ENCODE results near the gene KIFC3.
"Not testable (repeated sequence)": the region's sequence is repeated elsewhere in the genome, so short reads cannot be mapped to it uniquely, and the experiment has no call there.

The KIFC3 gene

DNA sequence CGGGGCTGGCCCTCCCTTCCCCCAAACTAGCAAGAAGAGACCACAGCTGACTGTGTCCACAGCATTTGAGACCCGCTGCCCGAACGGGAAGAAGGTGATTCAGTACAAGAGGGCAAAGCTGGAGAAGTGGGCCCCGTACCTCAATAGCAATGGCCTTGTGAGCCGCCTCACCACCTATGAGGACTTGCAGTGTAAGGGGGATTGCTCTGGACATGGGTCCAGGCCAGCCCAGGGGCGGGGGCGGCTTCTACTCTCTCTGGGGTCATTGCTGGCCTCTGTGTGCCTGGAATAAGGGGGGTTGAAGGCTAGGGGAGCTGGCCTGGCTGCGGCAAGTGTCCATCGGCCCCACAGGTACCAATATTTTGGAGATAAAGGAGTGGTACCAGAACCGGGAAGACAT lies 79.6 kb downstream of the KIFC3 start:
- no peak for DNase-seq (ENCODE audit: low read depth)

DNA sequence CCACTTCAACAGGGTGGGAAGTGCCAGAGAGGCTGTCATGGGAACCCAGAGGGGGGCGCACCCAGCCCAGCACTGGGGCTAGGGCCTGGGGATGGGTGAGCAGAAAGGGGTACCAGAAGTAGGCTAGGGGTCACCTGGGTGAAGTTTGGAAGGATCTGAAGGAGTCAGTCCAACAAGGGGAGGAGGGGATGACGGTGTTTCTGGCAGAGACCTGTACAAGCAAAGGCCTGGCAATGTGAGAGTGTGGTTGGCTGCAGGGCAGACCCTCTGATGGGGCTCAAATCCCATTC lies 80.1 kb downstream of the KIFC3 start:
- DNase-seq (ENCODE audit: low read depth) = no peak

DNA sequence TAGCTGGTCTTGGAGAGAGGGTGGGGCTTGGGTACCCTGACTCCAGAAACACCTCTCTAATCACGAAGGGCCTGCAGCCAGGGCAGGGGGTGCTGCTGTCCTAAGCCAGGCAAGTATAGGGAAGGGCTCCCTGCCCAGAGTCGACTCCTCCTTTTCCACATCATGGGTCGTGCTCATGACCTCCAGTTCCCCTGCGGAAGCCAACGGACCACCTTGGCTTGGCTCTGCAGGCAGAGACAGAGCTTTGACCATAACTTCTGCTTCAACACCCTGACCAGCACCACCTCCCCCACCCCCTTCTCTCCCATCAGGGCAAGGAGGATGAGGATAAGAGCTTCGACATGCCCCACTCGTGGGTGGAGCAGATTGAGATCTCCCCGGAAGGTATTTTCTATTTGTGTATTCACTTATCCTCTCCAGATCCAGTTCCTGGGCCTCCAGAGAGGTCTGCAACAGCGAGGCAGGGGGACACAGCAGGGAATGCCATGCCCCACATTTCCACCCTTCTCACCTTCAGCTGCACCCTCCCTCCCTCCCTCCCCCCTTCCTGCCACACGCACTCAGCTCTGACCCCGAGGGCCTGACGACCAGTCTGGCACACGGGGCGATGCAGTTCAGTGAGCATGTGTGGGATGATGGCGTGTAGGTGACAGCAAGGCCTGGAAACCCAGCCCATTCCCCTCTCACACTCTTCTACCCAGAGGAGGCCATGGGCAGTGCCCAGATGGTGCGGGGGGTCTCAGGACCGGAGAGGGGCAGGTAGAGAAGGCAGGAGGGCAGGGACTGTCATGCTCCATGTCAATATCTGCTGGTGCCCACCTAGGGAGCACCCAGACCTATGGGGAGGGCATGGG lies 80.7 kb downstream of the KIFC3 start:
- no peak for DNase-seq (ENCODE audit: low read depth)

DNA sequence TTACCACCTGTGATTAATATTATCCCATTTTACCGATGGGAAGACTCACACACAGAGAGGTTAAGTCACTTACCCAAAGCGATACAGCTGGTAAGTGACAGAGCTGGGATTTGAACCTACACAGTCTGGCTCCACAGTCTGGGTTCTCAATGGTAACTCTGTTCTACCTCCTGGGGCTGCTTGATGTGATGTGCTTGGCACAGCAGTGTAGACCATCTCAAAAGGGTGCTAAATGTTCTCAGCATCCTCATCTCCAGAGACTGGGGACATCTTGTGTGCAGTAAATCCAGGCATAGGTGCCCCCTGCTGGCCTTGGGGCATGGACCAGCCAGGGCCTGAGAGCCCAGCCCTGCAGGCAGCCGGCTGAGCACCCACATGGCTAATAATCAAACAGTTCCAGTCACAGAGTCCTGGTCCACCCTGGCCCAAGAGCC lies 82.1 kb downstream of the KIFC3 start:
- DNase-seq (ENCODE audit: low read depth) = peak; percentile 21

DNA sequence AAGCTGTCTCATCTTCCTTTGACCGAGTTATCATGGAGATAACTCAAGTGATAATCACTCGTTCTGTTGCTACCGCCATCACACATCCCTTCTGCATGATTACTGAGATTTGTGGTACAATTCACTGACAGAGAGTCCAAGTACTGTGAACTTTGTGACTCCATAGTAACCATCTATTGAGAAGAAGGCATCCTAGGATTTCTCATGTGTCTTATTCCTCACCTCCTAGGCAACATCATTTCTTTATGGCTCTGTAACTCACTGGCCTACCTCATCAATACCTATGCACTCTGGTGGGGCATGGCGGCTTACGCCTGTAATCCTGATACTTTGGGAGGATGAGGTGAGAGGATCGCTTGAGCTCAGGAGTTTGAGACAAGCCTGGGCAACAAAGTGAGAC lies 88.2 kb downstream of the KIFC3 start:
- no peak for DNase-seq (ENCODE audit: low read depth)

DNA sequence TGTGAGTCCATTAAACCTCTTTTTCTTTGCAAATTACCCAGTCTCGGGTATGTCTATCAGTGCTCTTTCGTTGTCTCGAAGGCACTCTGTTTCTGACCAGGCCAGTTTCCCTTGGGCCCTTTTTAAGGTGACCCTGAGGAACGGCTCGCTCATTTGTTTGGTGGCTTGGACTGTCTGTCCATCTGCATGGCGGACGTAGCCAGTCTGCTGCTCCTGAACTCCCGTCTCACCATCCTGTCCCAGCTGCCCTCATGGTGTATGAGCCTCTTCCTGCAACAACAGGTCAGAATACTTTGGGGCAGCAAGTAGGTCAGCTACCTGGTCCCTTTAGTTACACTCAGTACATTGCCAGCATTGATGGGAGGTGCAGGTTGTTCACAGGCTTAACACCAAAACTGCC lies 88.7 kb downstream of the KIFC3 start:
- no peak for DNase-seq (ENCODE audit: low read depth)

DNA sequence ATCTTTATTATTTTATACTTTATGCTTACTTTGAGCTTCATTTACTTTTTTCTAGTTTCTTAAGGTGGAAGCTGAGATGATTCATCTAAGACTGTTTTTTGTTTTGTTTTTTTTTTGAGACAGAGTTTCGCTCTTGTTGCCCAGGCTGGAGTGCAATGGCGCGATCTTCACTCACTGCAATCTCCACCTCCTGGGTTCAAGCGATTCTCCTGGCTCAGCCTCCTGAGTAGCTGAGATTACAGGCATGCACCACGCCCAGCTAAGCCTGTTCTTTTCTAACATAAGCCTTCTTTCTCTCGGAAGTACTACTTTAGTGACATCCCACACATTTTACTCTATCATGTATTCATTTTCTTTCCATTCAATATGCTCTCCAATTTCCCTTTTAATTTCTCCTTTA lies 89.7 kb downstream of the KIFC3 start:
- DNase-seq (ENCODE audit: low read depth) = not testable (repeated sequence)

DNA sequence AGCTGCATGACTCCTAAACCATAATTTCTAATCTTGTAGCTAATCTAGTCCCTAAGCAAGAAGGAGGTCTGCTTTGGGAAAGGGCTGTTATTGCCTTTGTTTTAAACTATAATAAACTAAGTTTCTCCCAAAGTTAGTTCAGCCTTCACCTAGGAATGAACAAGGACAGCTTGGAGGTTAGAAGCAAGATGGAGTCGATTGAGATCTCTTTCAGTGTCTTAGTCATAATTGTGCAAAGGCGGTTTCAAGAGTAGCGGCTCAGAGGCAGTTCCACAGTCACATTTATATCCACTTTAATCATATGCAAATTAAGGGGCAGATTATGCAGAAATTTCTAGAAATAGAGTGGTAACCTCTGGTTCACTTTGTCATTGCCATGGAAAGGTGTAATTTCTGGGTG lies 90.3 kb downstream of the KIFC3 start:
- DNase-seq (ENCODE audit: low read depth) = no peak

DNA sequence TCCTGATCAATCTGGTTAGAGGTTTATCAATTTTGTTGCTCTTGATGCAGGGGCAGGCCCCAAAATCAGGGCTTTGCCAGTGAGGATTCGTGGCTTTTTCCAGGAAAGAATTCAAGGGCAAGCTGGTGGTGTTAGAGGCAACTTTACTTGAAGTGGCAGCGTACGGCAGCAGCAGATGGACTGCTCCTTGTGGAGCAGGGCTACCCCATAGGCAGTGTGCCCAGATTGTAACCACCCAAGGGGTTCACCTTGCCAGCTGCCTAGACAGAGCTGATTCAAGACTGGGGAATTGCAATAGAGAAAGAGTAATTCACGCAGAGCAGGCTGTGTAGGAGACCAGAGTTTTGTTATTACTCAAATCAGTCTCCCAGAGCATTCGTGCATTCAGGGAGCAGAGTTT lies 90.9 kb downstream of the KIFC3 start:
- DNase-seq (ENCODE audit: low read depth) = no peak

DNA sequence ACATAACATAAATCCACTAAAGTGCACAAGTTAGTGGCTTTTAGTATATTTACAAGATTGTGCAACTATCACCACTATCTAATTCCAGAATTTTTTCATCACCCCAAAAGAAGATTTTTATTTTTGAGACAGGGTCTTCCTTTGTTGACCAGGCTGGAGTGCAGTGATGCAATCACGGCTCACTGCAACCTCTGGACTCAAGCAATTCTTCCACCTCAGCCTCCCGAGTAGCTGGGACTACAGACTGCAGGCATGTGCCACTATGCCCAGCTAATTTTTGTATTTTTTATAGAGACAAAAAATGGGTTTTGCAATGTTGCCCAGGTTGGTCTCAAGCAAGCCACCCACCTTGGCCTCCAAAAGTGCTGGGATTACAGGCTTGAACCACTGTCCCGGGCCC lies 92.6 kb downstream of the KIFC3 start:
- DNase-seq (ENCODE audit: low read depth) = no peak

Measured in fibroblast of the conjunctiva (primary cell).